H1 (cell line): ENCODE data around the gene TMEM59L. TPM values are rescaled to one million over a fixed set of nuclear protein-coding genes. Genes with fewer than 3 reads are reported as not detected.

Experiments
- CTCF ChIA-PET: fragments of 300-600 bp; sonication (Branson Sonifier 250); formaldehyde crosslinking; loops from one replicate; lab custom pipeline; 2021; ENCODE audit not compliant: partially characterized antibody; lab: Charles Lee
- POLR2A ChIA-PET: fragments of 300-600 bp; sonication (Branson Sonifier 250); formaldehyde crosslinking; loops from one replicate; lab custom pipeline; 2021; ENCODE audit warnings: inconsistent platforms; ENCODE audit not compliant: partially characterized antibody; lab: Charles Lee
- DNase-seq, 2 experiments: peaks; one replicate each; pipeline versions ENCODE4 v3.0.0 to v3.0.0-alpha.2; 2010 to 2022; ENCODE audit warnings: low spot score in 2 of 2, low read depth in 1 of 2, mixed read lengths in 1 of 2
- FAIRE-seq: peaks from 2 replicates; lab custom pipeline; 2011; peaks lifted over from hg19 to GRCh38; lab: Jason Lieb, UNC
- H2AFZ ChIP-seq: 2 replicates; pipeline ENCODE4 v1.8.1; 2012; ENCODE audit warnings: low read length, inconsistent platforms
- H2AK5ac ChIP-seq: 2 replicates; pipeline ENCODE4 v1.6.1; 2013; ENCODE audit warnings: low read depth, low read length
- H2BK120ac ChIP-seq: replicated peaks from 2 replicates; pipeline ENCODE3; 2013; ENCODE audit warnings: low read depth, low read length, inconsistent platforms
- H2BK12ac ChIP-seq: 2 replicates; pipeline ENCODE4 v1.6.1; 2013; ENCODE audit warnings: low read depth, low read length
- H2BK15ac ChIP-seq: 2 replicates; pipeline ENCODE4 v1.6.1; 2013; ENCODE audit warnings: low read length
- H2BK20ac ChIP-seq: 2 replicates; pipeline ENCODE4 v1.6.1; 2013; ENCODE audit warnings: low read length
- H2BK5ac ChIP-seq: 2 replicates; pipeline ENCODE4 v1.6.1; 2013; ENCODE audit warnings: low read depth, low read length
- H3K14ac ChIP-seq: 2 replicates; pipeline ENCODE4 v1.6.1; 2013; ENCODE audit warnings: inconsistent platforms; ENCODE audit not compliant: insufficient read length
- H3K18ac ChIP-seq: 2 replicates; pipeline ENCODE4 v1.6.1; 2013; ENCODE audit warnings: low read length; ENCODE audit errors: extremely low read depth
- H3K23ac ChIP-seq: 2 replicates; pipeline ENCODE4 v1.6.1; 2013; ENCODE audit warnings: inconsistent platforms; ENCODE audit not compliant: insufficient read length
- H3K23me2 ChIP-seq: 2 replicates; pipeline ENCODE4 v1.6.1; 2013; ENCODE audit warnings: low read depth, low read length
- H3K27ac ChIP-seq: 2 replicates; pipeline ENCODE4 v1.6.1; 2011; ENCODE audit warnings: low read depth, low read length, inconsistent platforms
- H3K27me3 ChIP-seq, 4 experiments: replicated peaks in 1 of 4; 1 replicate in 1 of 4; 2 replicates in 3 of 4; pipeline versions ENCODE4 v1.6.1 to v1.8.1; 2011 to 2013; ENCODE audit warnings: low read length in 3 of 4, mild to moderate bottlenecking in 3 of 4, inconsistent platforms in 2 of 4, mixed read lengths in 2 of 4, moderate library complexity in 1 of 4; ENCODE audit not compliant: control insufficient read depth in 3 of 4, insufficient read depth in 3 of 4; ENCODE audit errors: extremely low read depth in 1 of 4
- H3K36me3 ChIP-seq, 4 experiments: 2 replicates each; pipeline versions ENCODE4 v1.6.1 to v1.8.1; 2011 to 2013; ENCODE audit warnings: mild to moderate bottlenecking in 4 of 4, low read length in 3 of 4, moderate library complexity in 2 of 4, control low read depth in 1 of 4, inconsistent platforms in 1 of 4; ENCODE audit not compliant: insufficient read depth in 4 of 4, control insufficient read depth in 2 of 4
- H3K4ac ChIP-seq: replicated peaks from 2 replicates; pipeline ENCODE3; 2013; ENCODE audit warnings: low read length, low read depth, mixed read lengths, inconsistent platforms; ENCODE audit not compliant: insufficient read length
- H3K4me1 ChIP-seq, 4 experiments: replicated peaks in 1 of 4; 1 replicate in 1 of 4; 2 replicates in 3 of 4; pipeline versions ENCODE4 v1.6.1 to v1.8.1; 2011 to 2013; ENCODE audit warnings: low read length in 3 of 4, inconsistent platforms in 2 of 4, mixed read lengths in 1 of 4; ENCODE audit not compliant: insufficient read depth in 4 of 4, control insufficient read depth in 3 of 4
- H3K4me2 ChIP-seq, 2 experiments: 2 replicates each; pipeline versions ENCODE4 v1.6.1 to v1.8.1; 2011 to 2013; ENCODE audit warnings: low read depth in 2 of 2, low read length in 2 of 2, control low read depth in 1 of 2, inconsistent platforms in 1 of 2, mild to moderate bottlenecking in 1 of 2; ENCODE audit not compliant: insufficient read depth in 1 of 2
- H3K4me3 ChIP-seq, 4 experiments: fragments of 200-600, 300-600 bp in 1 of 4; sonication (generic), shearing (Covaris generic), sonication (Bioruptor Twin) in 1 of 4; 2 replicates each; pipeline versions ENCODE4 v1.5.1 to v1.8.1; 2011 to 2016; ENCODE audit warnings: low read length in 4 of 4, low read depth in 3 of 4, control low read depth in 2 of 4, inconsistent platforms in 2 of 4, mild to moderate bottlenecking in 2 of 4, mixed read lengths in 1 of 4, moderate library complexity in 1 of 4; ENCODE audit not compliant: insufficient read depth in 2 of 4; ENCODE audit errors: extremely low read depth in 1 of 4
- H3K56ac ChIP-seq: replicated peaks from 2 replicates; pipeline ENCODE3; 2013; ENCODE audit warnings: low read depth, mild to moderate bottlenecking, mixed read lengths, low read length, inconsistent platforms; ENCODE audit not compliant: insufficient read length
- H3K79me1 ChIP-seq: 2 replicates; pipeline ENCODE4 v1.6.1; 2013; ENCODE audit warnings: low read depth, low read length, control low read depth
- H3K79me2 ChIP-seq, 2 experiments: 2 replicates each; pipeline versions ENCODE4 v1.6.1 to v1.8.1; 2012 to 2013; ENCODE audit warnings: low read length in 2 of 2, mild to moderate bottlenecking in 2 of 2, inconsistent platforms in 1 of 2; ENCODE audit not compliant: insufficient read depth in 2 of 2, control insufficient read depth in 1 of 2
- H3K9ac ChIP-seq, 4 experiments: replicated peaks in 1 of 4; 1 replicate in 1 of 4; 2 replicates in 3 of 4; pipeline versions ENCODE4 v1.6.1 to v1.8.1; 2011 to 2013; ENCODE audit warnings: low read depth in 3 of 4, low read length in 3 of 4, control low read depth in 2 of 4, mild to moderate bottlenecking in 2 of 4, moderate library complexity in 2 of 4, inconsistent platforms in 1 of 4; ENCODE audit errors: extremely low read depth in 1 of 4
- H3K9me3 ChIP-seq, 2 experiments: 2 replicates each; pipeline versions ENCODE4 v1.6.1 to v1.8.1; 2012 to 2013; ENCODE audit warnings: mild to moderate bottlenecking in 2 of 2, moderate library complexity in 2 of 2, control low read depth in 1 of 2, inconsistent platforms in 1 of 2, low read depth in 1 of 2, low read length in 1 of 2, mixed read lengths in 1 of 2; ENCODE audit not compliant: insufficient read depth in 2 of 2
- H4K20me1 ChIP-seq, 2 experiments: replicated peaks in 1 of 2; 2 replicates each; pipeline versions ENCODE3 to v1.8.1; 2011 to 2013; ENCODE audit warnings: inconsistent platforms in 2 of 2, low read length in 2 of 2, mild to moderate bottlenecking in 1 of 2; ENCODE audit not compliant: insufficient read depth in 2 of 2, control insufficient read depth in 1 of 2
- H4K5ac ChIP-seq: 2 replicates; pipeline ENCODE4 v1.6.1; 2013; ENCODE audit warnings: low read length, low read depth, mixed read lengths, inconsistent platforms; ENCODE audit not compliant: insufficient read length
- H4K8ac ChIP-seq: 2 replicates; pipeline ENCODE4 v1.8.0; 2013; ENCODE audit warnings: mild to moderate bottlenecking, moderate library complexity, low read length, inconsistent platforms; ENCODE audit not compliant: insufficient read depth; ENCODE audit errors: extremely low read depth
- H4K91ac ChIP-seq: replicated peaks from 2 replicates; pipeline ENCODE3; 2013; ENCODE audit warnings: low read length, mixed read lengths, inconsistent platforms; ENCODE audit not compliant: insufficient read length
- CREB1 ChIP-seq: IDR thresholded peaks from 2 replicates; pipeline ENCODE4 v1.6.1; 2012; ENCODE audit warnings: inconsistent platforms
- EZH2 ChIP-seq: fragments of 200-600 bp; sonication (generic); IDR thresholded peaks from 2 replicates; pipeline ENCODE4 v1.7.1; 2012; ENCODE audit warnings: low read depth, mild to moderate bottlenecking, moderate library complexity, low read length, inconsistent platforms; ENCODE audit not compliant: severe bottlenecking
- GABPA ChIP-seq: IDR thresholded peaks from 2 replicates; pipeline ENCODE4 v1.6.1; 2011; ENCODE audit warnings: mild to moderate bottlenecking, low read length, moderate library complexity, borderline replicate concordance; ENCODE audit not compliant: insufficient read depth
- MAFK ChIP-seq: IDR thresholded peaks from 2 replicates; pipeline ENCODE4 v1.6.1; 2012; ENCODE audit warnings: low read depth, mild to moderate bottlenecking, improper control_type of control experiment, low read length
- RAD21 ChIP-seq, 2 experiments: IDR thresholded peaks in 1 of 2; conservative IDR thresholded peaks in 1 of 2; 2 replicates each; pipeline ENCODE4 v1.6.1; 2011; ENCODE audit warnings: low read depth in 2 of 2, low read length in 2 of 2, improper control_type of control experiment in 1 of 2, inconsistent platforms in 1 of 2, mild to moderate bottlenecking in 1 of 2, moderate library complexity in 1 of 2
- RXRA ChIP-seq: IDR thresholded peaks from 2 replicates; pipeline ENCODE4 v1.6.1; 2011; ENCODE audit warnings: low read depth, mild to moderate bottlenecking, low read length, moderate library complexity; ENCODE audit not compliant: insufficient read depth
- SP2 ChIP-seq: IDR thresholded peaks from 2 replicates; pipeline ENCODE4 v1.6.1; 2012; ENCODE audit warnings: mild to moderate bottlenecking, low read length, inconsistent platforms
- SRF ChIP-seq: IDR thresholded peaks from 2 replicates; pipeline ENCODE4 v1.6.1; 2011; ENCODE audit warnings: mild to moderate bottlenecking, low read depth, low read length, moderate library complexity
- TBP ChIP-seq: IDR thresholded peaks from 2 replicates; pipeline ENCODE4 v1.6.1; 2011; ENCODE audit warnings: low read depth, low read length, improper control_type of control experiment
- YY1 ChIP-seq: IDR thresholded peaks from 2 replicates; pipeline ENCODE4 v1.6.1; 2011; ENCODE audit warnings: low read depth, mild to moderate bottlenecking, low read length
- ZNF274 ChIP-seq: IDR thresholded peaks from 2 replicates; pipeline ENCODE4 v1.7.0; 2012; ENCODE audit warnings: low read length, borderline replicate concordance; ENCODE audit errors: extremely low read depth
- WGBS, 2 experiments: shearing (Covaris generic) in 1 of 2; methylation state at CpG; one replicate each; pipeline versions ENCODE4 v1.1.6 to v1.1.7; 2013 to 2015; ENCODE audit warnings: low lambda C conversion rate in 2 of 2, mixed read lengths in 2 of 2, inconsistent platforms in 1 of 2, low coverage in 1 of 2, missing lambda C conversion rate in 1 of 2; ENCODE audit not compliant: insufficient replicate concordance in 2 of 2, insufficient coverage in 1 of 2, insufficient read length in 1 of 2; ENCODE audit errors: extremely low coverage in 1 of 2, missing lambda C conversion rate in 1 of 2; 5-methylcytosine and 5-hydroxymethylcytosine counted together
- polyA plus RNA-seq, 7 experiments: library from polyadenylated mRNA; depleted of rRNA in 3 of 7; stranded (reverse) in 5 of 7; unstranded in 2 of 7; fragments of >200 nt in 5 of 7; fragments of 200-250 nt in 2 of 7; gene quantifications; 1 replicate in 5 of 7; 2 replicates in 1 of 7; 4 replicates in 1 of 7; pipeline versions ENCODE4 v1.2.1 to v1.2.3, GENCODE V29; 2011 to 2013; ENCODE audit warnings: missing spikeins in 2 of 7, mixed read lengths in 2 of 7
- total RNA-seq: library from RNA; stranded (reverse); fragmentation: NEBNext Ultra II Directional; extraction: Animal tissue kit (Norgen Biotek cat#: 25700); gene quantifications from 2 replicates; pipeline ENCODE4 v1.2.1, GENCODE V29; 2021
- TF ChIP-seq, protein P1 (sequence below): IDR thresholded peaks from 2 replicates; pipeline ENCODE4 v1.6.1; 2011; ENCODE audit warnings: low read length, improper control_type of control experiment

The TMEM59L gene
- total and polyA plus RNA-seq, 2 of the 8 experiments (the other 6 are each of a cell fraction or from before 2014, with no cell fraction given), result 4.0 to 12.2 TPM

GRCh38 chr19:18591735-18592385, 20.8 kb upstream of the TMEM59L start:
- WGBS, 2 experiments, result 96% methylated on average over 21 of the region's 22 CpGs; no CpG with 5 or more reads in 1 of the 2 experiments
- Histone ChIP-seq H2AFZ (no peak overlapping the region), H2BK15ac (no peak overlapping the region), H2BK12ac (no peak overlapping the region), H3K27ac (no peak overlapping the region), H4K5ac (no peak overlapping the region), H3K14ac (no peak overlapping the region), H3K23me2 (peaks cover 17% of the 10 kb centered on the region), H3K4me2 (no peak overlapping the region; a peak in 1 of 4 replicates), H3K4me1 (peaks cover 2 to 32% (median 23%) of the 10 kb centered on the region in 4 experiments), H3K4ac (no peak overlapping the region), H3K23ac (no peak overlapping the region), H3K4me3 (no peak overlapping the region), H2BK120ac (no peak overlapping the region), H4K8ac (no peak overlapping the region; the same call in 1 of the 2 replicates), H3K56ac (no peak overlapping the region), H2BK20ac (no peak overlapping the region), H3K18ac (no peak overlapping the region), H4K20me1 (peaks cover 0 to 3% of the 10 kb centered on the region in 2 experiments), H3K9ac (no peak overlapping the region), H3K36me3 (no peaks in the 10 kb centered on the region), H3K9me3 (no peaks in the 10 kb centered on the region), H2AK5ac (no peak overlapping the region), H3K27me3 (peaks cover 0 to 5% (median 2%) of the 10 kb centered on the region in 4 experiments; a peak in 4 of 7 replicates), H3K79me2 (no peaks in the 10 kb centered on the region), H3K79me1 (no peaks in the 10 kb centered on the region), H4K91ac (no peak overlapping the region), H2BK5ac (no peak overlapping the region)
- POLR2A ChIA-PET, result interaction anchor here (0.6 to 10.3 kb wide), 12 partner anchors 10 to 114 kb away, joined by 3 to 112 read pairs (median 6); partner anchors contain the start of genes ELL, TMEM59L and UBA52
- no peak for DNase-seq
- FAIRE-seq, result no peak
- CTCF ChIA-PET, result interaction anchor here (0.8 to 12.5 kb wide), 14 partner anchors 12 to 256 kb away, joined by 3 to 139 read pairs (median 4); partner anchors contain the start of gene FKBP8
- TF ChIP-seq TBP, result no peak
- TF ChIP-seq GABPA, result no peak
- no peak for TF ChIP-seq SRF
- no peak for TF ChIP-seq RXRA
- TF ChIP-seq CREB1, result no peak
- no peak for TF ChIP-seq ZNF274
- TF ChIP-seq MAFK, result no peak
- no peak for TF ChIP-seq EZH2
- TF ChIP-seq, protein P1, sequence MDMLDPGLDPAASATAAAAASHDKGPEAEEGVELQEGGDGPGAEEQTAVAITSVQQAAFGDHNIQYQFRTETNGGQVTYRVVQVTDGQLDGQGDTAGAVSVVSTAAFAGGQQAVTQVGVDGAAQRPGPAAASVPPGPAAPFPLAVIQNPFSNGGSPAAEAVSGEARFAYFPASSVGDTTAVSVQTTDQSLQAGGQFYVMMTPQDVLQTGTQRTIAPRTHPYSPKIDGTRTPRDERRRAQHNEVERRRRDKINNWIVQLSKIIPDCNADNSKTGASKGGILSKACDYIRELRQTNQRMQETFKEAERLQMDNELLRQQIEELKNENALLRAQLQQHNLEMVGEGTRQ, result no peak
- TF ChIP-seq RAD21 (IDR thresholded peaks at IDR 0.05 in 1 of 2, conservative IDR thresholded peaks at IDR 0.05 in 1 of 2; ENCODE audit: low read depth in 2 of 2, low read length in 2 of 2), result no peak
- no peak for TF ChIP-seq SP2
- no peak for TF ChIP-seq YY1
